HepG2 (cell line): ENCODE data around the gene ABCC12. TPM values are rescaled to one million over a fixed set of nuclear protein-coding genes. Genes with fewer than 3 reads are reported as not detected.

Experiments used
- CTCF ChIP-seq: sonication (generic); formaldehyde crosslinking; IDR thresholded peaks from 2 replicates; pipeline ENCODE4 v1.5.0; 2020; ENCODE audit warnings: mild to moderate bottlenecking, missing genetic modification reagents, moderate library complexity
- EZH2 ChIP-seq: conservative IDR thresholded peaks from 2 replicates; pipeline ENCODE4 v1.6.1; 2012; ENCODE audit warnings: mild to moderate bottlenecking, low read depth, low read length, moderate library complexity
- FOXJ3 ChIP-seq: sonication (generic); formaldehyde crosslinking; IDR thresholded peaks from 2 replicates; pipeline ENCODE4 v1.4.0; 2020; ENCODE audit warnings: missing genetic modification reagents, mild to moderate bottlenecking, borderline replicate concordance
- PRDM15 ChIP-seq: sonication (generic); formaldehyde crosslinking; IDR thresholded peaks from 2 replicates; pipeline ENCODE4 v1.4.0; 2020; ENCODE audit warnings: missing genetic modification reagents
- PRDM4 ChIP-seq: sonication (generic); formaldehyde crosslinking; IDR thresholded peaks from 2 replicates; pipeline ENCODE4 v1.9.0; 2021; ENCODE audit warnings: missing genetic modification reagents, borderline replicate concordance
- SIN3B ChIP-seq: fragments of 150-350 bp; IDR thresholded peaks from 2 replicates; pipeline ENCODE4 v1.6.1; 2014; ENCODE audit warnings: low read length
- ZFP91 ChIP-seq: sonication (generic); formaldehyde crosslinking; IDR thresholded peaks from 2 replicates; pipeline ENCODE4 v1.9.0; 2022; ENCODE audit warnings: missing genetic modification reagents, mild to moderate bottlenecking, borderline replicate concordance
- ZNF543 ChIP-seq: sonication (generic); formaldehyde crosslinking; IDR thresholded peaks from 2 replicates; pipeline ENCODE4 v1.4.0; 2020; ENCODE audit warnings: mild to moderate bottlenecking, missing genetic modification reagents
- ZNF557 ChIP-seq: sonication (generic); formaldehyde crosslinking; IDR thresholded peaks from 2 replicates; pipeline ENCODE4 v1.4.0; 2020; ENCODE audit warnings: missing genetic modification reagents
- ZNF646 ChIP-seq: sonication (generic); formaldehyde crosslinking; IDR thresholded peaks from 2 replicates; pipeline ENCODE4 v1.9.0; 2021; ENCODE audit warnings: mild to moderate bottlenecking, missing genetic modification reagents
- polyA plus RNA-seq, 8 experiments: library from polyadenylated mRNA; depleted of rRNA in 3 of 8; stranded (reverse) in 7 of 8; unstranded in 1 of 8; fragments of >200 nt; fragmentation: Illumina TruSeq in 4 of 8; extraction: Trizol in 4 of 8; gene quantifications; 2 replicates each; pipeline versions ENCODE4 v1.2.1 to v1.2.3, GENCODE V29; 2011 to 2016; ENCODE audit warnings: low read depth in 4 of 8, missing spikeins in 1 of 8, mixed read lengths in 1 of 8; ENCODE audit not compliant: insufficient read depth in 1 of 8
- total RNA-seq, 5 experiments: library from RNA; depleted of rRNA; stranded (reverse); fragments of >200 nt; fragmentation: Illumina TruSeq; extraction: Trizol; gene quantifications; 2 replicates each; pipeline ENCODE4 v1.2.3, GENCODE V29; 2016; ENCODE audit warnings: low read depth in 1 of 5

The ABCC12 gene
- total and polyA plus RNA-seq, 2 of the 13 experiments (the other 11 are each of a cell fraction or from before 2014, with no cell fraction given): not detected

- TF ChIP-seq ZNF646 (CRISPR knock-in tag) (no peak), EZH2 (no peak), PRDM15 (no peak), CTCF (peak; percentile 97), PRDM4 (CRISPR knock-in tag) (no peak), FOXJ3 (no peak), ZFP91 (CRISPR knock-in tag) (peak; percentile 49; the same call in 1 of the 2 replicates), ZNF557 (no peak), ZNF543 (CRISPR knock-in tag) (no peak), SIN3B (no peak)
Measured at GRCh38 chr16:48156790-48157209, 1.0 kb upstream of the ABCC12 start (continued).
